Tibial nerve (tissue), 4 donors: Measurements from ENCODE around the gene TMTC1. TPM values are rescaled to one million over a fixed set of nuclear protein-coding genes. Genes with fewer than 3 reads are reported as not detected.

ENCODE experiments used
- DNase-seq, 2 donors: peaks; one replicate each; pipeline ENCODE4 v3.0.0-alpha.2; 2019; ENCODE audit warnings: low spot score in 2 of 2
- H3K27ac ChIP-seq, 4 donors: fragments of 200-600 bp; sonication (generic) in 3 of 4; one replicate each; pipeline ENCODE4 v1.5.1; 2017 to 2019; ENCODE audit warnings: mild to moderate bottlenecking in 1 of 4
- H3K27me3 ChIP-seq, 2 donors: fragments of 200-600 bp; sonication (generic) in 1 of 2; one replicate each; pipeline versions ENCODE4 v1.5.1 to v1.6.0; 2017 to 2019
- H3K36me3 ChIP-seq, 3 donors: fragments of 200-600 bp; sonication (generic); one replicate each; pipeline ENCODE4 v1.5.1; 2018 to 2019
- H3K4me1 ChIP-seq, 4 donors: fragments of 200-600 bp; sonication (generic) in 3 of 4; one replicate each; pipeline ENCODE4 v1.5.1; 2017 to 2019
- H3K4me3 ChIP-seq, 4 donors: fragments of 200-600 bp; sonication (generic) in 3 of 4; one replicate each; pipeline ENCODE4 v1.5.1; 2017 to 2019; ENCODE audit warnings: mild to moderate bottlenecking in 1 of 4, moderate library complexity in 1 of 4
- H3K9me3 ChIP-seq, 4 donors: fragments of 200-600 bp; sonication (generic) in 3 of 4; one replicate each; pipeline ENCODE4 v1.5.1; 2017 to 2019
- EP300 ChIP-seq, 2 donors: sonication (generic); formaldehyde crosslinking; IDR thresholded peaks; one replicate each; pipeline ENCODE4 v1.6.1; 2017; ENCODE audit warnings: antibody characterized with exemption in 2 of 2, mild to moderate bottlenecking in 1 of 2
- POLR2A ChIP-seq, 2 donors: fragments of 450-650 bp; IDR thresholded peaks; one replicate each; pipeline ENCODE4 v1.6.1; 2017; ENCODE audit warnings: antibody characterized with exemption in 2 of 2, mild to moderate bottlenecking in 2 of 2, moderate library complexity in 2 of 2
- WGBS, 2 donors: methylation state at CpG; one replicate each; pipeline ENCODE4 v1.1.5; 2018; 5-methylcytosine and 5-hydroxymethylcytosine counted together
- total RNA-seq, 4 donors: library from RNA; depleted of rRNA; stranded (reverse); fragments of >200 nt; gene quantifications; one replicate each; pipeline ENCODE4 v1.1.0, GENCODE V29; 2016
- TF ChIP-seq, protein P1 (sequence below), 5 experiments: fragments of 200-600 bp in 3 of 5; fragments of 450-650 bp in 2 of 5; sonication (generic) in 3 of 5; IDR thresholded peaks; one replicate each; pipeline ENCODE4 v1.5.1; 2016 to 2019; ENCODE audit warnings: antibody characterized with exemption in 5 of 5, mild to moderate bottlenecking in 3 of 5, moderate library complexity in 2 of 5

The TMTC1 gene
- total RNA-seq, 4 donors from 2014 or later, result 111 to 207 (median 144) TPM

DNA sequence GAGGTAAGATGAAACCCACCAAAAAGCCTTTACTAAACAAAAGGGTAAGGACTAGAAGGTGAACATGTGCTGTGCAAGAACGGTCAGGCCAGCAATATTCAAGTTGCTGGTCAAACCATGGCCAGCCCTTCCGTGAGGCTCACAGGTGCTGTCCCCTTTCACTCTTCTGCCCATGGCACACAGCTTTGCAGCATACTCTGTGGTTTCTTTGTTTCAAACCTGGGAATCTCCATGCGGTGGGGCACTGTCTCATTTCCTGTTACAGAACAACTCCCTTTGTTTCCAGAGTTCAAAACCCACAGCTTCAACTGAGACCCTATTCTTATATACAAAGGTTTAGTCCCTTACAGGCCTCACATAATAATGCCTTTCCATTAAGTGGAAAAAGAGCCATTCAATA, 284.5 kb downstream of the TMTC1 start:
- TF ChIP-seq EP300 (IDR thresholded peaks at IDR 0.05), result no peak
- H3K4me3 ChIP-seq, result no peak overlapping the region
- H3K9me3 ChIP-seq, result no peaks in the 10 kb centered on the region
- H3K4me1 ChIP-seq, result no peaks in the 10 kb centered on the region
- no peaks in the 10 kb centered on the region for H3K27me3 ChIP-seq
- peaks cover 0 to 3% (median 0%) of the 10 kb centered on the region in 3 donors for H3K36me3 ChIP-seq
- whole genome bisulfite sequencing, 2 donors, result 79 to 85% methylated on average over 3 of the region's 3 CpGs
- H3K27ac ChIP-seq, result no peak overlapping the region
- DNase-seq, result no peak

DNA sequence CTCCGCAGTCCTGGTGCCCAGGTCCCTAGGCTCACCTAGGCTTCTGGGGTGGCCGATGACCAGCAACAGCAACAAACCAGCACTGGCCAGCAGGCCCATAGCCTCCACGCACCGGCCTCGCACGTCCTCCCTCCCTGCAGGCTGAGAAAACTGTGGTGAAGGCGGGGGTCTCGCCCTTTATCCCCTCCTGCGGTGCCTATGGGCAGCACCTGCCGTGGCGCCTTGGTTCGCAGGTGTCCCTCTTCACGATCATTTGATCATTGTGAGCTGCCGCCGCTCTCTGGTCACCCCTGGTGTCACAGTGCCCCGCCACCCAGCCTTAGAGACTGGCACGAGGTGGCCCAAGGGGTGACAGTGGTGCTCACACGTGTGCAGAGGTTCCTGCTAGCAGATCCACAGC, 286.2 kb downstream of the TMTC1 start, which contains the start of gene OVCH1:
Gene OVCH1 (minus strand): TSS at position 99 of the 400 bp plus-strand sequence. CDS start 0 bp downstream, at position 99.
- DNase-seq, result no peak
- no peak for TF ChIP-seq POLR2A (IDR thresholded peaks at IDR 0.05)
- no peak for TF ChIP-seq EP300 (IDR thresholded peaks at IDR 0.05)
- TF ChIP-seq, protein P1, sequence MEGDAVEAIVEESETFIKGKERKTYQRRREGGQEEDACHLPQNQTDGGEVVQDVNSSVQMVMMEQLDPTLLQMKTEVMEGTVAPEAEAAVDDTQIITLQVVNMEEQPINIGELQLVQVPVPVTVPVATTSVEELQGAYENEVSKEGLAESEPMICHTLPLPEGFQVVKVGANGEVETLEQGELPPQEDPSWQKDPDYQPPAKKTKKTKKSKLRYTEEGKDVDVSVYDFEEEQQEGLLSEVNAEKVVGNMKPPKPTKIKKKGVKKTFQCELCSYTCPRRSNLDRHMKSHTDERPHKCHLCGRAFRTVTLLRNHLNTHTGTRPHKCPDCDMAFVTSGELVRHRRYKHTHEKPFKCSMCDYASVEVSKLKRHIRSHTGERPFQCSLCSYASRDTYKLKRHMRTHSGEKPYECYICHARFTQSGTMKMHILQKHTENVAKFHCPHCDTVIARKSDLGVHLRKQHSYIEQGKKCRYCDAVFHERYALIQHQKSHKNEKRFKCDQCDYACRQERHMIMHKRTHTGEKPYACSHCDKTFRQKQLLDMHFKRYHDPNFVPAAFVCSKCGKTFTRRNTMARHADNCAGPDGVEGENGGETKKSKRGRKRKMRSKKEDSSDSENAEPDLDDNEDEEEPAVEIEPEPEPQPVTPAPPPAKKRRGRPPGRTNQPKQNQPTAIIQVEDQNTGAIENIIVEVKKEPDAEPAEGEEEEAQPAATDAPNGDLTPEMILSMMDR (IDR thresholded peaks at IDR 0.05), result no peak
- Histone ChIP-seq H3K36me3 (no peaks in the 10 kb centered on the region), H3K27me3 (no peaks in the 10 kb centered on the region), H3K9me3 (no peaks in the 10 kb centered on the region), H3K4me3 (no peak within 1 kb of the TSS), H3K4me1 (no peaks in the 10 kb centered on the region), H3K27ac (no peak within 1 kb of the TSS)
- 96 to 97% methylated on average over 16 to 18 of the region's 18 CpGs for WGBS, 2 donors

DNA sequence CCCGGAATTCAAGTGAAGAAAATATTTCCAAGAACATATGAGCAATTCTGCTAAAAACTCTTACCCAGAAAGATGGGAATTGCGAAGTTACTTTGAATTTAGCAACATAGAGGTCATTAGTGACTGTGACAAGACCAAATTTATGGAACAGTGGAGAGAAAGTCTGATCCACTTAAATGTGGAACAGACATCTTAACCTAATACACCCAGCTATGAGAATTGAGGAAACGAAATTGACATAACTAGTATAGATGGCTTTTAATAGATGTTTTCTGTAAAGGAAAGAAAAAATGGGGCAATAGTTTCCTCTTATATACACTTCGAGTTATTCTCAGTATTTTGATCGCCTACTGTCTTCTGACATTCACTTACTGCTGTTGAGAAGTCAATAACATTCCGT, 290.9 kb downstream of the TMTC1 start:
- no peak overlapping the region for H3K27ac ChIP-seq
- 76 to 89% methylated on average over 6 of the region's 6 CpGs for WGBS, 2 donors
- H3K36me3 ChIP-seq, result no peaks in the 10 kb centered on the region
- H3K27me3 ChIP-seq, result no peaks in the 10 kb centered on the region
- no peaks in the 10 kb centered on the region for H3K4me1 ChIP-seq
- TF ChIP-seq EP300 (IDR thresholded peaks at IDR 0.05) (no peak), POLR2A (IDR thresholded peaks at IDR 0.05) (no peak)
- TF ChIP-seq, protein P1 (IDR thresholded peaks at IDR 0.05), result no peak
- H3K9me3 ChIP-seq, result no peaks in the 10 kb centered on the region
- DNase-seq, result no peak
- H3K4me3 ChIP-seq, result no peak overlapping the region

DNA sequence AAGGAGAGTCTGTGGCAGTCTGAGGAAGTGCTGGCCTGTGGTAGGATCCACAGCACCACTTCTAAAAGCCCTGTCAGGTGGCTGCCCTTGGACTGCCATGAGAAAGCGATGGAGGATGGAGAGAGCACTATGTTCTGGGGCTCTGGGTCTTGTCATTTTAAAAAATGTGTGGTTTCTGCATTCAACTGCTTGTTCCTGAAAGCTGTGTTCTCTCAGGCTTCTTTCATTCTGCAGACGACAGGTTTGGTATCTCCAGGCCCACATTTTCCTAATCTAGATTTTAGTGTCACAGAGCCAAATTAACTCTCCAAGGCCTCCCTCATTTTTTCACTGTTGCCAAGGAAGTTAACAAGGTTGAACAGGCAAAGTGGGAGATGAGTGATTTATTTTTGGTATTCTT, 296.8 kb downstream of the TMTC1 start:
- no peaks in the 10 kb centered on the region for H3K4me1 ChIP-seq
- DNase-seq, result no peak
- TF ChIP-seq EP300 (IDR thresholded peaks at IDR 0.05), result no peak
- TF ChIP-seq, protein P1 (IDR thresholded peaks at IDR 0.05), result no peak
- no peak for TF ChIP-seq POLR2A (IDR thresholded peaks at IDR 0.05)
- H3K36me3 ChIP-seq, result no peaks in the 10 kb centered on the region
- H3K4me3 ChIP-seq, result no peak overlapping the region
- 70 to 85% methylated on average over 2 of the region's 2 CpGs for WGBS, 2 donors
- H3K9me3 ChIP-seq, result no peaks in the 10 kb centered on the region
- no peaks in the 10 kb centered on the region for H3K27me3 ChIP-seq
- no peak overlapping the region for H3K27ac ChIP-seq

DNA sequence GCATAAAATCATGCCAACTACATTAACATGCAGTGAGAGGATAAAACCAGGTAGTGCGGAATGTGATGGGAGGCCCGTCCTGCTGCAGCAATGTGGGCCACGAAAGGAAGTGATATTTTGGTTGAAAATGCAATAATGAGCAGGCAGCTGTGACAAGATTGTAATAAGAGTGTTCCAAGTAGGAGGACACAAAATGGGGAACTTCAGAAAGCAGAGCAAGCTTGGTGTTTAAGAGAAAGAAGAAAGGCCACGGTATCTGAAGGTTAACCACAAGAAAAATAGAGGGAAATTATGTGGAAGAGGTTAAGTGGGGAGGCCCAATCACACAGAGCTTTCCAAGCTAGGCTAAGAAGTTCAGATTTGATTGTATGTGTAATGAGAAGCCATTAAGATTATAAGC, 320.5 kb downstream of the TMTC1 start:
- Histone ChIP-seq H3K4me3 (no peak overlapping the region), H3K36me3 (no peaks in the 10 kb centered on the region), H3K27ac (no peak overlapping the region), H3K9me3 (no peaks in the 10 kb centered on the region), H3K27me3 (no peaks in the 10 kb centered on the region), H3K4me1 (no peaks in the 10 kb centered on the region)
- DNase-seq, result no peak
- TF ChIP-seq POLR2A (IDR thresholded peaks at IDR 0.05) (no peak), EP300 (IDR thresholded peaks at IDR 0.05) (no peak)
- TF ChIP-seq, protein P1 (IDR thresholded peaks at IDR 0.05), result no peak
- WGBS, 2 donors, result 81 to 89% methylated on average over 4 of the region's 4 CpGs

DNA sequence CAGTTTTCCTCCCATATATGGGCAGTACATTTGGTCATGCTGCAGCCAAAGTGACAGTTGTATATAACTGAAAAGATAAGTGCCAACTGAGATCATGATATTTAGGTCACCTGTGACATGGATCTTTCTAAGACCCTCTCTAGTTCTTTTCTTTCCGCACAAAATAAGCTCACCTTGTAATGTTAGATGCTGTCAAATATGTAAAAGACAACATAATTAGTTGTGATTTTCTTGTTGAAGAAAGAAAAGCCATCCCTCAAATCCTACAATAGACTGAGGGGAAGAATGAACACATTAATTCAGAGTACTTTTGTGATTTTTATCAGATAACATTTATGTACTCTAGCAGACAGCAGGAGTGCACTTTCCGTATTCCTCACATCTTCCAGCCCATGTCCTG, 323.7 kb downstream of the TMTC1 start:
- Histone ChIP-seq H3K9me3 (no peaks in the 10 kb centered on the region), H3K4me1 (peaks cover 0 to 4% (median 0%) of the 10 kb centered on the region in 4 donors), H3K27ac (no peak overlapping the region), H3K4me3 (no peak overlapping the region), H3K27me3 (no peaks in the 10 kb centered on the region), H3K36me3 (no peaks in the 10 kb centered on the region)
- TF ChIP-seq POLR2A (IDR thresholded peaks at IDR 0.05), result no peak
- TF ChIP-seq, protein P1 (IDR thresholded peaks at IDR 0.05), result no peak
- TF ChIP-seq EP300 (IDR thresholded peaks at IDR 0.05), result no peak
- DNase-seq, result no peak
- WGBS, 2 donors, result 83 to 93% methylated on average over 2 of the region's 2 CpGs
